SU-DHL-6 (cell line): ENCODE measurements around the gene ARMH1.
"Not testable (repeated sequence)": the region's sequence is repeated elsewhere in the genome, so short reads cannot be mapped to it uniquely, and the experiment has no call there.

Source experiments
- H2AFZ ChIP-seq: fragments of 200-600 bp; sonication (generic); 2 replicates; pipeline ENCODE4 v1.6.1; 2014; ENCODE audit warnings: low read depth, mild to moderate bottlenecking, moderate library complexity, mixed read lengths, antibody characterized with exemption, low read length; ENCODE audit not compliant: severe bottlenecking
- H3F3A ChIP-seq: fragments of 200-600 bp; shearing (Covaris generic); 2 replicates; pipeline ENCODE4 v1.6.0; 2016; ENCODE audit warnings: antibody characterized with exemption, mild to moderate bottlenecking; ENCODE audit not compliant: insufficient read depth
- H3K27ac ChIP-seq: fragments of 200-600 bp; sonication (generic); 2 replicates; pipeline ENCODE4 v1.5.1; 2016; ENCODE audit warnings: low read depth, mild to moderate bottlenecking, low read length, moderate library complexity, mixed read lengths
- H3K27me3 ChIP-seq: fragments of 200-600 bp; sonication (generic), shearing (Covaris generic); 2 replicates; pipeline ENCODE4 v1.6.0; 2014; ENCODE audit warnings: mild to moderate bottlenecking, low read length
- H3K36me3 ChIP-seq: fragments of 200-600 bp; sonication (generic); 2 replicates; pipeline ENCODE4 v1.6.1; 2014; ENCODE audit warnings: mild to moderate bottlenecking, low read length, mixed read lengths
- H3K4me2 ChIP-seq: fragments of 300-600, 200-600 bp; shearing (Covaris generic), sonication (generic); 2 replicates; pipeline ENCODE4 v1.6.0; 2014; ENCODE audit warnings: low read length, low read depth, mild to moderate bottlenecking; ENCODE audit not compliant: poor library complexity, severe bottlenecking
- H3K4me3 ChIP-seq: fragments of 200-600 bp; sonication (generic); 2 replicates; pipeline ENCODE4 v1.5.1; 2014; ENCODE audit warnings: antibody characterized with exemption, low read length, mild to moderate bottlenecking, mixed read lengths; ENCODE audit not compliant: insufficient read depth, poor library complexity, severe bottlenecking
- H3K79me2 ChIP-seq: fragments of 200-600 bp; sonication (generic); 2 replicates; pipeline ENCODE4 v1.6.1; 2014; ENCODE audit warnings: mild to moderate bottlenecking, low read length, moderate library complexity; ENCODE audit not compliant: insufficient read depth
- H3K9ac ChIP-seq: fragments of 200-600 bp; sonication (generic); 2 replicates; pipeline ENCODE4 v1.7.0; 2014; ENCODE audit warnings: mild to moderate bottlenecking, low read length
- H3K9me2 ChIP-seq: fragments of 200-600 bp; sonication (generic); replicated peaks from 2 replicates; pipeline ENCODE4 v1.6.1; 2014; ENCODE audit warnings: low read length; ENCODE audit not compliant: insufficient read depth
- H3K9me3 ChIP-seq: fragments of 200-600 bp; sonication (generic); 2 replicates; pipeline ENCODE4 v1.6.1; 2014; ENCODE audit warnings: low read length, mixed read lengths; ENCODE audit not compliant: insufficient read depth
- H4K20me1 ChIP-seq: fragments of 200-600 bp; sonication (generic); 2 replicates; pipeline ENCODE4 v1.6.1; 2014; ENCODE audit warnings: low read depth, mild to moderate bottlenecking, antibody characterized with exemption, low read length, moderate library complexity, mixed read lengths
- CTCF ChIP-seq: fragments of 200-600 bp; sonication (generic); IDR thresholded peaks from one replicate; pipeline ENCODE4 v1.5.1; 2017; ENCODE audit warnings: antibody characterized with exemption, mild to moderate bottlenecking, low read length, moderate library complexity; ENCODE audit not compliant: insufficient read depth, poor library complexity, severe bottlenecking
- EZH2phosphoT487 ChIP-seq: fragments of 200-600 bp; sonication (generic), shearing (Covaris generic); conservative IDR thresholded peaks from 2 replicates; pipeline ENCODE4 v1.6.1; 2018; ENCODE audit warnings: mild to moderate bottlenecking, antibody characterized with exemption, low read length, moderate library complexity, mixed read lengths

Gene ARMH1

GRCh38 chr1:44733365-44733764, 58.9 kb downstream of the ARMH1 start:
- no peak overlapping the region for H3K4me2 ChIP-seq

GRCh38 chr1:44733784-44734183, 59.3 kb downstream of the ARMH1 start:
- no peak overlapping the region for H3K9ac ChIP-seq
- no peaks in the 10 kb centered on the region for H3K36me3 ChIP-seq
- H3K9me2 ChIP-seq: no peaks in the 10 kb centered on the region
- no peaks in the 10 kb centered on the region for H3K79me2 ChIP-seq
- H3K9me3 ChIP-seq: no peaks in the 10 kb centered on the region
- H3K4me3 ChIP-seq: no peak overlapping the region
- TF ChIP-seq EZH2phosphoT487: no peak
- no peak for TF ChIP-seq CTCF
- H3K27ac ChIP-seq: no peak overlapping the region
- H3K27me3 ChIP-seq: no peaks in the 10 kb centered on the region
- H3K4me2 ChIP-seq: no peak overlapping the region
- H2AFZ ChIP-seq: no peak overlapping the region
- peaks cover 27% of the 10 kb centered on the region for H3F3A ChIP-seq
- H4K20me1 ChIP-seq: no peaks in the 10 kb centered on the region

More at GRCh38 chr1:44733365-44733764, 58.9 kb downstream of the ARMH1 start:
- no peak overlapping the region for H3K27ac ChIP-seq
- H3K9me3 ChIP-seq: no peaks in the 10 kb centered on the region
- peaks cover 27% of the 10 kb centered on the region for H3F3A ChIP-seq
- H3K36me3 ChIP-seq: no peaks in the 10 kb centered on the region
- H3K79me2 ChIP-seq: no peaks in the 10 kb centered on the region
- no peaks in the 10 kb centered on the region for H3K27me3 ChIP-seq
- H4K20me1 ChIP-seq: no peaks in the 10 kb centered on the region
- H3K9me2 ChIP-seq: no peaks in the 10 kb centered on the region
- TF ChIP-seq CTCF: no peak
- TF ChIP-seq EZH2phosphoT487: no peak
- H3K9ac ChIP-seq: no peak overlapping the region; the same call in 1 of the 2 replicates
- H2AFZ ChIP-seq: no peak overlapping the region
- no peak overlapping the region for H3K4me3 ChIP-seq

GRCh38 chr1:44735992-44736391, 61.5 kb downstream of the ARMH1 start:
- no peak overlapping the region for H2AFZ ChIP-seq
- no peaks in the 10 kb centered on the region for H3K9me3 ChIP-seq
- peaks cover 13% of the 10 kb centered on the region for H3K79me2 ChIP-seq
- peaks cover 5% of the 10 kb centered on the region for H3K36me3 ChIP-seq
- TF ChIP-seq EZH2phosphoT487: no peak
- peaks cover 9% of the 10 kb centered on the region for H3F3A ChIP-seq
- no peaks in the 10 kb centered on the region for H3K9me2 ChIP-seq
- no peak overlapping the region for H3K27ac ChIP-seq
- H3K9ac ChIP-seq: no peak overlapping the region
- H3K4me3 ChIP-seq: no peak overlapping the region
- no peaks in the 10 kb centered on the region for H3K27me3 ChIP-seq
- H3K4me2 ChIP-seq: no peak overlapping the region
- no peaks in the 10 kb centered on the region for H4K20me1 ChIP-seq

- peak overlapping the region; percentile 95 for H3K9ac ChIP-seq
- not testable (repeated sequence) for H3K9me3 ChIP-seq, H3K27me3 ChIP-seq, H3K9me2 ChIP-seq, H4K20me1 ChIP-seq, H3F3A ChIP-seq
- peak overlapping the region; percentile 45 for H2AFZ ChIP-seq
- peak overlapping the region; percentile 80 for H3K4me3 ChIP-seq
- peak overlapping the region; percentile 63 for H3K27ac ChIP-seq
- peaks cover 11% of the 10 kb centered on the region for H3K36me3 ChIP-seq
- H3K4me2 ChIP-seq: peak overlapping the region; percentile 95
- H3K79me2 ChIP-seq: peaks cover 37% of the 10 kb centered on the region
These were observed 64.4 kb downstream of the ARMH1 start for GRCh38 chr1:44738953-44739306.
